Naive B cell (primary cell): ENCODE data around the gene SEPTIN2. TPM values are rescaled to one million over a fixed set of nuclear protein-coding genes. Genes with fewer than 3 reads are reported as not detected.
"Not testable (repeated sequence)": the region's sequence is repeated elsewhere in the genome, so short reads cannot be mapped to it uniquely, and the experiment has no call there.

Experiments
- ATAC-seq, 2 donors: fragments of 150-1000 bp; cut with Tn5 transposase; 2 replicates each; pipeline ENCODE4 v1.10.0; 2021; ENCODE audit warnings: low read depth in 2 of 2, mild to moderate bottlenecking in 2 of 2, moderate library complexity in 2 of 2
- DNase-seq: peaks from one replicate; pipeline ENCODE4 v3.0.0; 2022
- H3K27ac Mint-ChIP-seq, 6 donors: one replicate each; pipeline ENCODE4 v1.8.0; 2020 to 2022; ENCODE audit warnings: mild to moderate bottlenecking in 6 of 6, mixed read lengths in 6 of 6, moderate library complexity in 5 of 6, inconsistent platforms in 2 of 6
- H3K27me3 Mint-ChIP-seq, 3 donors: one replicate each; pipeline ENCODE4 v1.8.0; 2021 to 2022; ENCODE audit warnings: mixed read lengths in 3 of 3, mild to moderate bottlenecking in 1 of 3
- H3K36me3 Mint-ChIP-seq, 2 donors: one replicate each; pipeline ENCODE4 v1.8.0; 2020 to 2022; ENCODE audit warnings: mixed read lengths in 2 of 2, inconsistent platforms in 1 of 2, mild to moderate bottlenecking in 1 of 2
- H3K4me1 Mint-ChIP-seq, 3 donors: one replicate each; pipeline ENCODE4 v1.8.0; 2020 to 2022; ENCODE audit warnings: mixed read lengths in 3 of 3, inconsistent platforms in 1 of 3, mild to moderate bottlenecking in 1 of 3, moderate library complexity in 1 of 3
- H3K4me3 Mint-ChIP-seq, 8 donors: one replicate each; pipeline ENCODE4 v1.8.0; 2020 to 2022; ENCODE audit warnings: mild to moderate bottlenecking in 8 of 8, mixed read lengths in 8 of 8, moderate library complexity in 8 of 8, inconsistent platforms in 2 of 8
- H3K9me3 Mint-ChIP-seq, 7 donors: one replicate each; pipeline ENCODE4 v1.8.0; 2020 to 2022; ENCODE audit warnings: mixed read lengths in 7 of 7, mild to moderate bottlenecking in 5 of 7, inconsistent platforms in 2 of 7, moderate library complexity in 1 of 7
- polyA plus RNA-seq, 6 donors: library from polyadenylated mRNA; unstranded; fragments of 300-500 nt; fragmentation: Illumina TruSeq; gene quantifications; one replicate each; pipeline ENCODE4 v1.2.3, GENCODE V29; 2021; ENCODE audit warnings: low read depth in 6 of 6

SEPTIN2 gene
- polyA plus RNA-seq, 6 donors from 2014 or later, result 91.6 to 177 (median 125) TPM

- Mint-ChIP-seq H3K27ac (peak overlapping the region in 5 of 6 donors; percentile 12 to 96 (median 88)), H3K27me3 (no peaks in the 10 kb centered on the region), H3K9me3 (peaks cover 0 to 2% (median 0%) of the 10 kb centered on the region in 7 donors), H3K4me3 (peak overlapping the region; percentile 16 to 86 (median 66)), H3K4me1 (peaks cover 53 to 70% (median 64%) of the 10 kb centered on the region in 3 donors), H3K36me3 (no peaks in the 10 kb centered on the region)
- ATAC-seq (no peak), DNase-seq (no peak)
Observed at GRCh38 chr2:241310917-241311566, 4.7 kb upstream of the SEPTIN2 start.

DNA sequence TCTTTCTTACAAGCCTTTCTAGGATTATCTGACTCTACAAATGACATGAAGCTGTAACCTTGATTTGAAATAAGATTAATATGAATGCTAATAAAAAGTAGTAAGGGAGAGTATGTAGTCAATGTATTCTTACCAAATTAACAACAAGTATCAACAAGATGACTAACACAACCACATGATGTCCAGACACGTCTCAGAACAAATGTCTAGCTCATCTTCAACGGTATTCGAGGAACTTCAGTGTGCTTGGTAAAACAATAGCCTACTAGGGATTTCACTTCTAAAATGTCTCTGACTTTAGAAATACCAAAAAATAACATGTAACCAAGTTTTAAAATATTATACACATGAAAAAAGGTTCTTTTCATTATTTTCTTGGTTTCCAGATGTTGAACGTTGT, 3.6 kb upstream of the SEPTIN2 start:
- no peak for ATAC-seq
- Mint-ChIP-seq H3K4me3 (peak overlapping the region in 2 of 8 donors; percentile 7 to 80), H3K9me3 (peaks cover 0 to 2% (median 0%) of the 10 kb centered on the region in 7 donors), H3K27ac (peak overlapping the region in 1 of 6 donors; percentile 56), H3K36me3 (no peaks in the 10 kb centered on the region), H3K27me3 (no peaks in the 10 kb centered on the region), H3K4me1 (peaks cover 62 to 70% (median 68%) of the 10 kb centered on the region in 3 donors)
- DNase-seq, result no peak

GRCh38 chr2:241313543-241314095, 2.1 kb upstream of the SEPTIN2 start:
- peaks cover 0 to 2% (median 0%) of the 10 kb centered on the region in 7 donors for H3K9me3 Mint-ChIP-seq
- peak overlapping the region in 5 of 8 donors; percentile 85 to 100 (median 93) for H3K4me3 Mint-ChIP-seq
- no peak for ATAC-seq
- H3K4me1 Mint-ChIP-seq, result peaks cover 70 to 76% (median 75%) of the 10 kb centered on the region in 3 donors
- H3K36me3 Mint-ChIP-seq, result no peaks in the 10 kb centered on the region
- H3K27me3 Mint-ChIP-seq, result no peaks in the 10 kb centered on the region
- DNase-seq, result no peak
- H3K27ac Mint-ChIP-seq, result peak overlapping the region in 2 of 6 donors; percentile 76 to 100

GRCh38 chr2:241314226-241315092, 1.3 kb upstream of the SEPTIN2 start:
- H3K27me3 Mint-ChIP-seq, result no peaks in the 10 kb centered on the region
- H3K36me3 Mint-ChIP-seq, result no peaks in the 10 kb centered on the region
- no peak for ATAC-seq
- peak overlapping the region; percentile 91 to 100 (median 99) for H3K4me3 Mint-ChIP-seq
- DNase-seq, result peak; percentile 16
- peaks cover 0 to 2% (median 0%) of the 10 kb centered on the region in 7 donors for H3K9me3 Mint-ChIP-seq
- peak overlapping the region; percentile 87 to 100 (median 96) for H3K27ac Mint-ChIP-seq
- peaks cover 67 to 73% (median 73%) of the 10 kb centered on the region in 3 donors for H3K4me1 Mint-ChIP-seq

DNA sequence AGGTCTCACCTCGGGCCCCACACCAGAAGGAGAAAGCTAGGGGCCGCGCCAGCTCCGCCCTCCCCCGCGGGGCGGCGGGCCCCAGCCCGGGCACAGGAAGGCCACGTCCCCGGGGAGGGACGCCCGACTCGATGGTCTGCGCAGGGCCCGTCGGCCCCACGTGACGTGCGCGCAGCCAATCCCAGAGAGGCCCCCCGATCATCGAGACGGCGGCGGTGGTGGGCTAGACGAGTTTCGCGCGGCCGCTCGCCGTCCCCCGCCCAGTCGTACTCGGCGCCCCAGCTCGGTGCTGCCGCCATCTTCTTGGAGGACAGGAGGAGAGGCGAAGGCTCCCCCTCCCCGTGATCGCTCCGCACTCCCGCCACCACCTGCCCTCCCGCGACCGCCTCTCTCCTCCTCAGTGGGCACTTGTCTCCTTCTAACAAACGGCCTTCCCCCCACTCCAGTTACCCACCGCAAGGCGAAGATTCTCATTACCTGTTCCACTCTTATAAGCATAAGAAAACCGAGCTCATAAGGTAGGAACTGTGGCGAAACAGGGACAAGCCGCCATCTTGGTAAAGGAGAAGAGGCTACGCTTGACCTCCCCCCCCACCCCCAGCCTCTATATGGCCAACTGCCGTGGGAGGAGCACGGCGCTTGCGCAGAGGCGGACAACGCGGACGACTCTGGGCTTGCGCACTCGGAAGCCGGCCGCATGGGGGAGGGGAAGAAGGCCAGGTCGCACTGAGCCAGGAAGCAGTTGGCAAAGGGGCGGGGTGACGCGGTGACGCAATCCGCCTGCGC, 439 bp upstream of the SEPTIN2 start, which contains the start of gene HDLBP:
Gene HDLBP (minus strand): TSS at position 580 of the 786 bp plus-strand sequence. CDS start 48,803 bp downstream, outside the sequence.
- H3K27ac Mint-ChIP-seq, result peak within 1 kb of the TSS; percentile 98 to 100 (median 100)
- H3K27me3 Mint-ChIP-seq, result no peaks in the 10 kb centered on the region
- peaks cover 66 to 74% (median 73%) of the 10 kb centered on the region in 3 donors for H3K4me1 Mint-ChIP-seq
- DNase-seq (peak; percentile 100), ATAC-seq (peak; percentile 66 to 69)
- H3K36me3 Mint-ChIP-seq, result no peaks in the 10 kb centered on the region
- peak within 1 kb of the TSS; percentile 91 to 100 (median 99) for H3K4me3 Mint-ChIP-seq
- peaks cover 0 to 2% (median 0%) of the 10 kb centered on the region in 7 donors for H3K9me3 Mint-ChIP-seq

DNA sequence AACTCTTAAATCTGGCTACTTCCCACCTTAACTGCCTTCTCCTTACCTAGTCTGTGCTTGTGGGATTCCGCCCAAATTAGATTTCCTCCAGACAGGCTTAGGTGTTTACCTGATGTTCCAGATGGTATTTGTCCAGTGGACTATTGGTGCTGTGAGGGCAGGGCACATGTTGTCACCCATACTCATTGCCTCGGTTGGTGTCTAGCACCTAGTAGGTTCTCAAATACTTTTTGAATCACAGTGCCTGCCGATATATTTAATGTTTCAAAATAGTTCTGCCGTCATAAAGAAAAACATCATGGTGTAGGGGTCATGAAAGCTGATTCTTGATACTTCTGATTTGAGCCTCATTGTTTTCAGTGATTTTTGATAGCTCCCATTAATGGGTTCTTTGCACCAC, 1.1 kb downstream of the SEPTIN2 start:
- peaks cover 0 to 2% (median 0%) of the 10 kb centered on the region in 7 donors for H3K9me3 Mint-ChIP-seq
- no peaks in the 10 kb centered on the region for H3K36me3 Mint-ChIP-seq
- no peak for DNase-seq
- peak overlapping the region; percentile 97 to 100 (median 98) for H3K27ac Mint-ChIP-seq
- H3K4me1 Mint-ChIP-seq, result peaks cover 63 to 75% (median 73%) of the 10 kb centered on the region in 3 donors
- ATAC-seq, result no peak
- peak overlapping the region; percentile 91 to 100 (median 99) for H3K4me3 Mint-ChIP-seq
- H3K27me3 Mint-ChIP-seq, result no peaks in the 10 kb centered on the region

- peaks cover 0 to 2% (median 0%) of the 10 kb centered on the region in 7 donors for H3K9me3 Mint-ChIP-seq
- no peak for ATAC-seq
- no peaks in the 10 kb centered on the region for H3K27me3 Mint-ChIP-seq
- H3K4me1 Mint-ChIP-seq, result peaks cover 63 to 77% (median 75%) of the 10 kb centered on the region in 3 donors
- DNase-seq, result peak; percentile 45
- peak overlapping the region; percentile 73 to 100 (median 98) for H3K27ac Mint-ChIP-seq
- H3K36me3 Mint-ChIP-seq, result no peaks in the 10 kb centered on the region
- H3K4me3 Mint-ChIP-seq, result peak overlapping the region; percentile 91 to 100 (median 99)
Observed at GRCh38 chr2:241317391-241317790, 1.7 kb downstream of the SEPTIN2 start.

GRCh38 chr2:241318830-241319229, 3.1 kb downstream of the SEPTIN2 start:
- ATAC-seq, H3K27ac Mint-ChIP-seq, H3K36me3 Mint-ChIP-seq, H3K27me3 Mint-ChIP-seq, H3K9me3 Mint-ChIP-seq, DNase-seq: not testable (repeated sequence)
- H3K4me3 Mint-ChIP-seq, result peak overlapping the region in 2 of 8 donors; percentile 24 to 60
- peaks cover 59 to 76% (median 73%) of the 10 kb centered on the region in 3 donors for H3K4me1 Mint-ChIP-seq

DNA sequence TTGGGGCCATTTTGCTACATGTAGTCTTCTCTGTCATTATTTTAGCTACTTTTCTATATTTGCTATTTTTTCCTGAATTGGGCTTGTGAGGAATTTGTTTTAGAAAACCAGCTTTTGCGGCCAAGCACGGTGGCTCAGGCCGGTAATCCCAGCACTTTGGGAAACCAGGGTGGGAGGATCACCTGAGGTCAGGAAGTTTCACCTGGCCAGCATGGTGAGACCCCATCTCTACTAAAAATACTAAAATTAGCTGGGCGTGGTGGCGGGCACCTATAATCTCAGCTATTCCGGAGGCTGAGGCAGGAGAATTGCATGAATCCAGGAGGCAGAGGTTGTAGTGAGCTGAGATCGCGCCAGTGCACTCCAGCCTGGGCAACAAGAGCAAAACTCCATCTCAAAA, 4.7 kb downstream of the SEPTIN2 start:
- Mint-ChIP-seq H3K4me3 (peak overlapping the region in 1 of 8 donors; percentile 51), H3K27ac (peak overlapping the region in 1 of 6 donors; percentile 6), H3K27me3 (no peaks in the 10 kb centered on the region), H3K4me1 (peaks cover 60 to 87% (median 81%) of the 10 kb centered on the region in 3 donors), H3K9me3 (no peaks in the 10 kb centered on the region), H3K36me3 (peaks cover 0 to 7% of the 10 kb centered on the region in 2 donors)
- no peak for DNase-seq
- ATAC-seq, result no peak

DNA sequence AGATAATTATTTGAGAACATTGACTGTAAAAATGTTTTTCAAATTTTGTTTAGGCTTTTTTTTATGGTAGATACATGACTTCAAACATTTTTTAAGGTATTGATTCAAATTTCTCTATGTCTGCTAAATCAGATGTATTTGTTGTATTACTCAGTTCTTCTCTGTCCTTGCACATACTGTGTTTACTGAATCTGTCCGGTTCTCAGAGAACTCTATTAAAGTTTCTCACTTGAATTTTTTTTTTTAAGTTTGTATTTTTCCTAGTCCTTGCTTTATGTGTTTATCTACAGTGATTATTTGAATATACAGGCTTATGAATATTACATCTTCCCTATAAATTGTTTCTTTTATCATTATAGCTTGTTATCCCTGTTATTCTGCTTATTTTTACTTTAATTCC, 5.3 kb downstream of the SEPTIN2 start:
- ATAC-seq (no peak), DNase-seq (no peak)
- peak overlapping the region in 3 of 6 donors; percentile 6 to 81 (median 43) for H3K27ac Mint-ChIP-seq
- peaks cover 0 to 7% of the 10 kb centered on the region in 2 donors for H3K36me3 Mint-ChIP-seq
- H3K4me3 Mint-ChIP-seq, result no peak overlapping the region
- no peaks in the 10 kb centered on the region for H3K9me3 Mint-ChIP-seq
- H3K4me1 Mint-ChIP-seq, result peaks cover 60 to 90% (median 82%) of the 10 kb centered on the region in 3 donors
- H3K27me3 Mint-ChIP-seq, result no peaks in the 10 kb centered on the region

- no peak for ATAC-seq
- Mint-ChIP-seq H3K36me3 (peaks cover 4 to 7% of the 10 kb centered on the region in 2 donors), H3K27ac (peak overlapping the region in 1 of 6 donors; percentile 71), H3K4me3 (no peak overlapping the region), H3K9me3 (no peaks in the 10 kb centered on the region), H3K4me1 (peaks cover 52 to 84% (median 73%) of the 10 kb centered on the region in 3 donors), H3K27me3 (no peaks in the 10 kb centered on the region)
- DNase-seq, result no peak
Observed at GRCh38 chr2:241321886-241322285, 6.2 kb downstream of the SEPTIN2 start.

DNA sequence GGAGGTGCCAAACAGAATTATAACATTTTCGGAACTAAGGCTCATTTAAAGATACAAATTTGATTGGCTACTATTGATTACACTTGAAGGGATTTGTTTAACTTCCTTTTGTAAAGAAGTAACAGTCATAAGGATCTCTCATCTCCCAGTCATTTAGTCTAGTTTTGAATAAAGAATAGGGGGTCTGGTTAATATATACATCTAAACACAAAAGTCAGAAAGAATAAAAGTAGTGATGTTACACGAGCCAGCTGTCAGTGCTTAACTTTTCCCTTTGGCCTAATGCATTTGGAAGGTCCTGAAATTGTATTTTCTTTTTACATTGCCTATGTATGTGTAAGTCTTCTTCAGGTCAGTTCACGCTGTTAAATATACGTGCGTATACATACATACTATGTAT, 8.1 kb downstream of the SEPTIN2 start:
- peaks cover 40 to 65% (median 61%) of the 10 kb centered on the region in 3 donors for H3K4me1 Mint-ChIP-seq
- peak overlapping the region in 2 of 8 donors; percentile 2 to 30 for H3K4me3 Mint-ChIP-seq
- ATAC-seq, result no peak
- H3K27ac Mint-ChIP-seq, result peak overlapping the region in 2 of 6 donors; percentile 20 to 61
- no peaks in the 10 kb centered on the region for H3K27me3 Mint-ChIP-seq
- no peaks in the 10 kb centered on the region for H3K9me3 Mint-ChIP-seq
- no peak for DNase-seq
- H3K36me3 Mint-ChIP-seq, result peaks cover 15 to 17% of the 10 kb centered on the region in 2 donors
